HUES6 (cell line): ENCODE data around the gene CRACR2A.

Source experiments
- H3K27ac ChIP-seq: 2 replicates; pipeline ENCODE4 v1.7.0; 2013; ENCODE audit warnings: low read depth, mild to moderate bottlenecking, low read length, inconsistent platforms
- H3K27me3 ChIP-seq: 2 replicates; pipeline ENCODE4 v1.6.1; 2013; ENCODE audit warnings: low read length; ENCODE audit not compliant: control insufficient read depth, insufficient read depth
- H3K36me3 ChIP-seq: 2 replicates; pipeline ENCODE4 v1.6.1; 2013; ENCODE audit warnings: low read length; ENCODE audit not compliant: control insufficient read depth, insufficient read depth
- H3K4me1 ChIP-seq: 2 replicates; pipeline ENCODE4 v1.6.1; 2013; ENCODE audit warnings: low read length; ENCODE audit not compliant: control insufficient read depth, insufficient read depth
- H3K4me3 ChIP-seq: 2 replicates; pipeline ENCODE4 v1.5.1; 2013; ENCODE audit warnings: low read depth, low read length
- H3K9ac ChIP-seq: one replicate; pipeline ENCODE4 v1.6.1; 2013; ENCODE audit warnings: mild to moderate bottlenecking, low read length
- H3K9me3 ChIP-seq: 2 replicates; pipeline ENCODE4 v1.6.1; 2013; ENCODE audit warnings: low read depth, low read length; ENCODE audit not compliant: control insufficient read depth, insufficient read depth

CRACR2A gene

GRCh38 chr12:3600951-3601350, 152.0 kb downstream of the CRACR2A start:
- Histone ChIP-seq H3K36me3 (no peaks in the 10 kb centered on the region), H3K9me3 (no peaks in the 10 kb centered on the region), H3K4me3 (no peak overlapping the region), H3K9ac (no peak overlapping the region), H3K27me3 (peaks cover 7% of the 10 kb centered on the region; the same call in 1 of the 2 replicates), H3K4me1 (peaks cover 36% of the 10 kb centered on the region), H3K27ac (no peak overlapping the region)

DNA sequence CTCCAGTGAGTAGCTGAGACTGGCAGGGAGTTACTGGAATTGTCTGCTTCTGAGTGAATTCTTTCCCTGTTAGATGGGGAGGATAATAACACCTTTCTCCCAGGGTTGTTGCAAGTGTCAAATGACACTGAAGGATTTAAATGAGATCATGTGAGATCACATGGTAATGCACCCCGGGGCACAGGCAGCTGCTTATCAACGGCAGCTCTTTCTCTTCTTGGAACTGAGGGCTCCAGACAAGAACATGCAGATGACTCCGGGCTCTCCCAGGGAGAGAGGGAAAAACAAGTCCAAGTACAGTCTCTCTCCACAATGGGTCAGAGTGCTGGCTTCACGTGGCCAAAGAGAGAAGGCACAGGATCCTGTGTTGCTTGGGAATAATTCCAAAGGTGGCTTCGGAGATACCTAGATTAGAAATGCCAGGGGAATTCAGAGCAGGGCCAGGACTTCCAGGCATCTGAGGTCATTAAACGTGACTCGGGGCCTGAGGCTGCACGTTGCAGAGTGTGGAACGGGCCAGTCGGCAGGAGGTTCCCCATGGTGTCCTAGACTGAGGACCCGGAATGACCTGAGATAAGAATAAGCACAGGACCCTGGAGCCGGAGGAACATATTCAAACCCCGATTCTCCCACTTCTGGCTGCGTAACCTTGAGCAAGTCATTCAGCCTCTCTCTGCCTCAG, 152.7 kb downstream of the CRACR2A start:
- Histone ChIP-seq H3K27ac (no peak overlapping the region), H3K27me3 (no peaks in the 10 kb centered on the region), H3K9me3 (no peaks in the 10 kb centered on the region), H3K4me3 (no peak overlapping the region), H3K4me1 (peaks cover 28% of the 10 kb centered on the region), H3K9ac (no peak overlapping the region), H3K36me3 (no peaks in the 10 kb centered on the region)

GRCh38 chr12:3598896-3599860, 153.7 kb downstream of the CRACR2A start:
- H3K4me3 ChIP-seq: no peak overlapping the region
- H3K9me3 ChIP-seq: no peaks in the 10 kb centered on the region
- no peak overlapping the region for H3K27ac ChIP-seq
- H3K4me1 ChIP-seq: peaks cover 19% of the 10 kb centered on the region
- H3K27me3 ChIP-seq: no peaks in the 10 kb centered on the region
- no peaks in the 10 kb centered on the region for H3K36me3 ChIP-seq
- no peak overlapping the region for H3K9ac ChIP-seq

DNA sequence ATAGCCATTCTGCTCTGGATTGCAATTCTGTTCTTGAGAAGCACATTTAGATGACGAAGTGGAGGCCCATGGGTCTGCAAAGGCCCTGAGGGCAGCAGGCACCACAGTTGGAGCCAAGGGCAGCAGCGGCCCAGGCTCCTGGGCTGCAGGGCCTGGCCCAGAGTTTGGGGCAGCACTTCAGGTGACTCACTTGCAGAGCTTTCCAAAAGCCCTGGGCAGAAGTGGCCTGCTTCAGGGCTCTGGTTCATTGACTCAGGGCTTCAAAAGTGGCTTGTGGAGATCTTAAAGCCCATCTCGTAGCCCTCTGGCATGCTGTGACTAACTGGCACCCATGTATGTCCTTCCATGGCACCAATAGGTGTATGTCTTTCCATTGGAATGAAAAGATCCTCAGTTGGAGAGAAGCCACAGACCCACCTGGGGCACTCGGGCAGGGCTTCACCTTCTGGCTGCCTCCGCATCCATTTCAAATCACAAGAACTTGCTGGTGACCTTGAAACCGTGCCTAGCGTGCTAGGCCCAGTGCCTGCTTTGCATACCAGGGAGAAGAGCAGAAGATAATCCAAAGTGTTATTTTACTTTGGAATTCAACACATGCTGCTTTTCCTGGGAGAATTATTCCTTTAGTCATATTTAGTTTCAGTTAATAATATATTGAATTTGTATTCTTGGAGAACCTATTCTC, 155.2 kb downstream of the CRACR2A start:
- H3K27me3 ChIP-seq: no peaks in the 10 kb centered on the region
- H3K4me1 ChIP-seq: peaks cover 18% of the 10 kb centered on the region; the same call in 1 of the 2 replicates
- H3K4me3 ChIP-seq: no peak overlapping the region
- H3K27ac ChIP-seq: no peak overlapping the region
- H3K9me3 ChIP-seq: no peaks in the 10 kb centered on the region
- H3K9ac ChIP-seq: no peak overlapping the region
- H3K36me3 ChIP-seq: no peaks in the 10 kb centered on the region

DNA sequence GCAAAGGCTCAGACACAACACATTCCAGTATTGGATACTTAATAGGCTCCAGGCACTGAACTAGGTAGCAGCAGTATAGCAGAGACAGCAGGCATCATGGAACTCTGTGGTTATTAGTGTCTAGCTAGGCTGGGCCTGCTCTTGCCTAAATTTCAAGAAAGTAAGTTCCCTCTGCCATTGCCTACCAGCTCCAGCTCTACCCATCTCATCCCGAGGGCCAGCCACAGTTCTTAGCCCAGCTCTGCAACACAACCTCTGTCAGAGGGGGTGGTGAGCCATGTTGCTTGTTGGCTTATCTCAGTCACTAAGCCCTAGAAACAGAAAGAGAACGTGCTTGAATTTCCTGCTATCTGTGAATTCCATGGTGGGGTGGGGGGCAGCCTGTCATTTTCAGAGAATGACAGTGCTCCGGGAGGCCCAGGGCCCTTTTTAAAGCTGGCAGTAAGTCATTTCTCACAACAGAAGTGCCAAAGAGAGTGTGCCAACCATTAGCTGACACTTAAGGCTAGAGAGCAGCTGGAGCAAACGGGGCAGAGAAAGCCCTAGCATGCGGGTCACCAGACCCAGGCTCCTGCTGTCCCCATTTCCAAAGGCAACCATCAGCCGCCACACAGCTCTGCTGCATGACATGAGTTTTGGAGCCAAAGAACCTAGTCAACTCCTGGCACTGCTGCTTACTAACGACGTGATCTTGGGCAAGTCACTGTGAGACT, 156.1 kb downstream of the CRACR2A start:
- Histone ChIP-seq H3K9ac (no peak overlapping the region), H3K27ac (no peak overlapping the region), H3K4me3 (no peak overlapping the region), H3K4me1 (peaks cover 18% of the 10 kb centered on the region; the same call in 1 of the 2 replicates), H3K27me3 (no peaks in the 10 kb centered on the region), H3K9me3 (no peaks in the 10 kb centered on the region), H3K36me3 (no peaks in the 10 kb centered on the region)

GRCh38 chr12:3595721-3596120, 157.2 kb downstream of the CRACR2A start:
- Histone ChIP-seq H3K9me3 (no peaks in the 10 kb centered on the region), H3K27me3 (peaks cover 4% of the 10 kb centered on the region; the same call in 1 of the 2 replicates)

GRCh38 chr12:3594966-3595365, 157.9 kb downstream of the CRACR2A start:
- Histone ChIP-seq H3K4me3 (no peak overlapping the region), H3K9me3 (no peaks in the 10 kb centered on the region), H3K9ac (no peak overlapping the region), H3K27me3 (peaks cover 6% of the 10 kb centered on the region; the same call in 1 of the 2 replicates), H3K36me3 (no peaks in the 10 kb centered on the region), H3K4me1 (peaks cover 9% of the 10 kb centered on the region; the same call in 1 of the 2 replicates), H3K27ac (no peak overlapping the region)

More at GRCh38 chr12:3595721-3596120, 157.2 kb downstream of the CRACR2A start:
- H3K27ac ChIP-seq: no peak overlapping the region
- H3K9ac ChIP-seq: no peak overlapping the region
- H3K4me3 ChIP-seq: no peak overlapping the region
- peaks cover 15% of the 10 kb centered on the region; the same call in 1 of the 2 replicates for H3K4me1 ChIP-seq
- H3K36me3 ChIP-seq: no peaks in the 10 kb centered on the region

GRCh38 chr12:3593906-3594483, 158.9 kb downstream of the CRACR2A start:
- Histone ChIP-seq H3K36me3 (no peaks in the 10 kb centered on the region), H3K4me3 (no peak overlapping the region), H3K27me3 (peaks cover 12% of the 10 kb centered on the region; the same call in 1 of the 2 replicates), H3K27ac (no peak overlapping the region), H3K4me1 (no peaks in the 10 kb centered on the region), H3K9me3 (no peaks in the 10 kb centered on the region), H3K9ac (no peak overlapping the region)

GRCh38 chr12:3592856-3593625, 159.9 kb downstream of the CRACR2A start:
- Histone ChIP-seq H3K9me3 (no peaks in the 10 kb centered on the region), H3K36me3 (no peaks in the 10 kb centered on the region), H3K4me3 (no peak overlapping the region), H3K4me1 (no peaks in the 10 kb centered on the region), H3K9ac (no peak overlapping the region), H3K27ac (no peak overlapping the region), H3K27me3 (peaks cover 16% of the 10 kb centered on the region; the same call in 1 of the 2 replicates)
